ENCODE results near the gene SMPD1. TPM values are rescaled to one million over a fixed set of nuclear protein-coding genes. Genes with fewer than 3 reads are reported as not detected.

SMPD1 gene
- total and polyA plus RNA-seq, 9 of the 15 experiments (the other 6 are each of a cell fraction or from before 2014, with no cell fraction given) = 0.90 to 9.9 (median 5.2) TPM

GRCh38 chr11:6389905-6390717 lies at the start of gene SMPD1 (continued):
- TF ChIP-seq ARID4B (CRISPR knock-in tag; IDR thresholded peaks at IDR 0.05) (peak; percentile 95), ZHX1 (conservative IDR thresholded peaks at IDR 0.05; ENCODE audit: low read length) (no peak), RB1 (IDR thresholded peaks at IDR 0.05; ENCODE audit: low read depth) (peak; percentile 70), EGR1 (conservative IDR thresholded peaks at IDR 0.05) (peak; percentile 100), CREB1 (IDR thresholded peaks at IDR 0.05) (peak; percentile 29), CREB1 (CRISPR knock-in tag; IDR thresholded peaks at IDR 0.05) (peak; percentile 51; the same call in 1 of the 2 replicates), TGIF2 (CRISPR knock-in tag; IDR thresholded peaks at IDR 0.05) (peak; percentile 89), U2AF1 (optimal IDR thresholded peaks at IDR 0.05; ENCODE audit: low read depth, low read length) (no peak), NBN (IDR thresholded peaks at IDR 0.05; ENCODE audit: low read depth) (0 out of 2 replicates have a peak, but pooled peaks have one; percentile 24), STAT5B (CRISPR knock-in tag; IDR thresholded peaks at IDR 0.05) (no peak), ZNF717 (CRISPR knock-in tag; IDR thresholded peaks at IDR 0.05) (no peak), ZNF384 (IDR thresholded peaks at IDR 0.05; ENCODE audit: low read depth, low read length) (no peak), KLF13 (tag; IDR thresholded peaks at IDR 0.05; ENCODE audit: borderline replicate concordance, low read depth) (peak; percentile 84), SUPT5H (IDR thresholded peaks at IDR 0.05) (peak; percentile 65), MEIS2 (IDR thresholded peaks at IDR 0.05; ENCODE audit: partially characterized antibody) (peak; percentile 98), HMG20A (CRISPR knock-in tag; conservative IDR thresholded peaks at IDR 0.05) (no peak), NCOA4 (IDR thresholded peaks at IDR 0.05; ENCODE audit: partially characterized antibody) (no peak), ZBTB8A (IDR thresholded peaks at IDR 0.05; ENCODE audit: partially characterized antibody) (no peak), MTA2 (IDR thresholded peaks at IDR 0.05; ENCODE audit: low read depth) (0 out of 2 replicates have a peak, but pooled peaks have one; percentile 12), ATF3 (IDR thresholded peaks at IDR 0.05) (peak; percentile 58; the same call in 1 of the 2 replicates), ATF3 (CRISPR knock-in tag; conservative IDR thresholded peaks at IDR 0.05) (no peak), MAX (CRISPR knock-in tag; IDR thresholded peaks at IDR 0.05) (peak; percentile 92)

Measured in K562 (cell line).